Stimulated activated CD4-positive, alpha-beta T cell treated with anti-CD3 and anti-CD28 coated beads, Interleukin-15, amount 100 ng/mL, for 24 hours (primary cell): ENCODE data around the gene ADK.
"Not testable (repeated sequence)": the region's sequence is repeated elsewhere in the genome, so short reads cannot be mapped to it uniquely, and the experiment has no call there.

Experiments
- DNase-seq: peaks from one replicate; pipeline ENCODE4 v3.0.0-alpha.2; 2020

Gene ADK

DNA sequence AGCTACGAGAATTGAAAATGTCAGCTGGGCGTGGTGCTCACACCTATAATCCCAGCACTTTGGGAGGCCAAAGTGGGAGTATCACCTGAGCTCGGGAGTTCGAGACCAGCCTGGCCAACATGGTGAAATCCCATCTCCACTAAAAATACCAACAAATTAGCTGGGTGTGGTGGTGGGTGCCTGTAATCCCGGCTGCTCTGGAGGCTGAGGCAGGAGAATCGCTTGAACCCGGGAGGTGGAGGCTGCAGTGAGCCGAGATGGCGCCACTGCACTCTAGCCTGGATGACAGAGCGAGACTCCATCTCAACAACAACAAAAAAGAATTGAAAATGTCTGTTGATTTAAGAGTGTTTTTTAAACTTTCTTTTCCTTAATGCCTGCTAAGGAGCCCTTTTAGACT lies 4.0 kb upstream of the ADK start:
- DNase-seq, result not testable (repeated sequence)

DNA sequence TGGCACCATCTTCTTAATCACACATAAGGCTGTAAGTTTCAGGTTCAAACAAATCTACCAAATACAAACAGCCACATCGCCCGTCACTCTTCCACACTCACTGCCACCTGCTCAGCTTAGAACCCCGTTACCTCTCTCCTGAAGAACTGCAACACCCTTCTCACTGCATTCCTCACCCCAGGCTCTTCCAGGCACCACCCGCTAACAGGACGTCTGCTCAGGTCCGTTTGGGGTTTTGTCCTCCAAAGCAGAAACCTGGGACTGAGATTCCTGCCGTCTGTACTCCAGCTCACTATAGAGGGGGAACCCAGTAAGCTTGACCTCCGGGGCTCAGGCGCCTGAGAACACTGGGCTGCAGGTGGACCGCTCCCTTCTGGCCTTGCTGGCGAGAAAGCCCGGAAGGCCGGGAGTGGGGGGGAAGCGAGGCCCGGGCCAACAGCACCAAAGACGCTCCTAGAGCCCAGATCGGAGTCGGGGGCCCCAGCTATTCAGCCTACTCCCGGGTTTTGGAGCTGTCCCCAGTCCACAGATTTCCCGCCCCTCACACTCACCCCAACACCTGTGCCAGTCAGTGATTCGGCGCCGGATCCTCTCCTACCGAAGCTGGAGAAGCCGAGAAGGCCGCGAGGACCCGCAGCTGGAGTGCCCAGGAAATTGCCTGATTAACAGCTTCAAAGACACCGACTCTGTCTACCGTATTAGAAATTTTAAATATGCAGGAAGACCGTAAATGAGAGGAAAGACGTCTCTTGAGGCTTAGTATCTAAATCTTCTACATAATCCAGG lies 624 bp upstream of the ADK start, which contains the start of gene AP3M1:
AP3M1 (minus strand) TSS at position 625 of the 786 bp plus-strand sequence. CDS start 12,449 bp downstream, outside the sequence.
- DNase-seq, result peak; percentile 88

DNA sequence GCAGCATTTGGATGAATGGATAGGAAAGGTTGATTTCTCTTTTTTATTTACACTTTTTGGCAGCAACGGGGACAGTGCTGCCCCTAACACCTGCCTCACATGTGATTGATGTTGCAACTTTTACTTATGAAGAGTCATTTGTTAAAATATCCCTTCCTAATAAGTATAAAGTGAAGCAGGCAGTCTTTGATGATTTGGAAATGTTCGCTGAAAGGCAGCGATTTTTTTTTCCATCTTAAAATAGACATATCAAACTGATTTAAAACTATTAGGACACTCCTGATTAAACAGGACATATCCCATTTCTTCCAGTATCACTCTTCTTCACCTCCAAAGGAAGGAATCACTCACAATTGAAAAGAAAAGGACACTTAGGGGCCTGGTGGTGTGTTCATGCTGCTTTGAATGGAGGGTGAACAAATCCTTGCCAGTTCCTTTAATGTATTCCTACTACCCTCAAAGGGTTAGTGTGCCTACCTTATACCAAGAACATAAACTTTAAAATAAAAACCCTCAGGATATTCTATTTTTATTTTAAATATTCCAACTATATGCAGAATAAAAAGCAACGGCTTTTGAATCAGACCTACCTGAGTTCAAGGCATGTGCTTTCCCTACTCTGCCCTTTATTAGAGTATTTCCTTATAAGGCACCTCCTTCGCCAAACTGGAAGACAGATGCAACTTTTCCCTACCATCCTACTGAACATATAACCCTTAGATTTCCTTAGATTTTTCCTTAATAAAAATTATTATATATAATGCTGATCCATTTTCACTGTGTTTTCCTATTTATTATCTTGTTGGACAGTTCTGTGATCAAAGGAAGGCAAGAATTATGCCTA lies 1.1 kb downstream of the ADK start:
- no peak for DNase-seq

DNA sequence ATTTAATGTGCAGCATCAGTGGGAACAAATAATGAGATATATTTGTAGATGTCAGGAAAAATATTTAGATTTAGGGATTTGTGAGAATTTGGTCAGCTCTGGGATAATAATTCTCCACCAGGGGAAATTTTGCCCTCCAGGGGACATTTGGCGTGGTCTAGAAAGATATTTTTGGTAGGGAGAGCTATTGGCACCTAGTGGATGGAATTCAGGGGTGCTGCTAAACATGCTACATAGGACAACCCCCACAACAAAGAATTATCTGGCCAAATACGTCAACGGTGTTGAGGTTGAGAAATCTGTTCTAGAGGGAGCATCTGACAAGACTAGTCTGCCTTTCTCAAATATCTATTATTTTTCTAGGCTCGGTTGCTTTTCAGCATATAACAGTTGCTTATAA lies 2.1 kb downstream of the ADK start:
- no peak for DNase-seq

DNA sequence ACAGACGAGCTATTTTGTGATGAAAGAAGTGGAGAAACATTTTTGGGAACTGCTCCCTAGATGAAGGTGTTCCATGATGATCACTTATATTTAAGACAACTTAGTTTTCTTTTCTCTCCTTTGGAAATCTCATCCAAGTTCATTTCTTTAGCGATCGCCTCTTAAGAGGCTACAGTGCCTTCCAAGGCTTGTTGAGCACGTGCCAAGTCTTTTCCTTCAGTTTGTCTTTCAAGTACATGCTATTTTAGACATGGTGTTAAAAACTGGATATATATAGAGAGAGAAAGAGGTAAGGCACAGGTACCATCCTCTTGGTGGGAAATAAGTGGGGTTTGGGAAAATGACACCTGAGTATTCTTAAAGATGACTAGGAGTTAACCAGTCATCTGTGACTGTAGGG lies 2.7 kb downstream of the ADK start:
- DNase-seq, result no peak

DNA sequence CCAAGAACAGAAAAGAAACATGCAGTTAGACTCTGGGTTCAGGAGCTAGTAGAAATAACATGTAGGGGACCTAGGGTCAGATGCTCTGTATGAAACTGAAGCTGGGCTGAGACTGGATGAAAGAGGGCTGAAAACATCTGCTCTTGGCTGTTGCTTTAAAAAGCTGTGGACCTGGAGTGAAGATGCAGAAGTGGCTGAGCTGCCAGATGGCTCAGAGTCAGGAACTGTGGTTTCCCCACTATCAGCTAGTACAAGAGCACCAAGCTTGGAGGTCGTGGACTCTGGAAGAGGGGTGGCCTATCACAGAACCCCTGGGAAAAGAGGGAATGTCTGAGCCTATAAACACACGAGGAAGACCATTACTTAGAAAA lies 5.9 kb downstream of the ADK start:
- DNase-seq, result no peak

DNA sequence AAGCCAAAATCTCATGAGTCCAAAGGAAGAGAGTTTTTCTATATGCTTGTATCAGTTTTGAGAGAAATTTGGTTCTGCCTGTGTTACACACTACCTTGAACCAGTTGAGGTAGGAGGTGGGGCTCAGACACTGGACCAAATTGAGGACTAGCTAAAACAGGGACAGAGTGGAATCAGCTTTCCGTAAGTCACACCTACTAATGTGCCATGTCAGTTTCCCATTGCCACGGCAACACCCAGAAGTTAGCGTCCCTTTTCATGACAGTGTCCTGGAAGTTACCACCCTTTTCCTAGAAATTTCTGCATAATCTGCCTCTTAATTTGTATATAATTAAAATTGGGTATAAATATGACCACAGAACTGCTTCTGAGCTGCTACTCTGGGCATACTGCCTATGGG lies 9.0 kb downstream of the ADK start:
- no peak for DNase-seq

DNA sequence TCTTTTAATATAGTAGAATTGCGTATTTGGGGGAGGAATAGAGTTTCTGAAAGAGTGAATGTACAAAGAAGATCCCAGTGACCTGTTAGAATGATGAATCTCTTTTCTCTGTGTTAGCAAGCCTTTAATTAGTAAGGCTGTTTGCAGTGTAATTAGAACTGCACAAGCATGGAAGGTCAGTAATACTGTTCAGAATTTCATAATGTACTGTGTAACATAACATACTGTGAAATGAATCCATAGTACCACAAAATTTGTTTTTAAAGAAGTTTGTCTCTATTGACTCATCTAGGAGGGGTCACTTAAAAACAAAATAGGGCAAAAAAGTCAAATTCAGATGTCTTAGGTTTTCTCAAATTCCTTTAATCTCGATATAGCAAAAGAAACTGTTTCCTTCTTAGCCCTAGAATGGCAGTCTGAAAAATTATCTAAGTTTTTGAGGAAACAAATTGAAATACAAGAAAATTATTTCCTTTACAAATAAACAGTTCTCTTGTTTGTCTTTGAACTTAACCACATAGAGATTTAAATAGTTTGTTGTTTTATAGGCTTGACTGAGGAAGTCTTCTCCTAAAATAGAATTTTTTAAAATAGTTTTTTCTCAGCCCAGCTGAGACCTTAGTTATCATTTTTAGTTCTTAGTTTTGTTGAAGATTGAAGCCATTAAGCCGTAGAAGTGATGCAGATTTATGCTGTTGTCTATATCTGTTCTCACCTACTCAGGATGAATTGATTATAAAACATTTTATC lies 12.5 kb downstream of the ADK start:
- no peak for DNase-seq

DNA sequence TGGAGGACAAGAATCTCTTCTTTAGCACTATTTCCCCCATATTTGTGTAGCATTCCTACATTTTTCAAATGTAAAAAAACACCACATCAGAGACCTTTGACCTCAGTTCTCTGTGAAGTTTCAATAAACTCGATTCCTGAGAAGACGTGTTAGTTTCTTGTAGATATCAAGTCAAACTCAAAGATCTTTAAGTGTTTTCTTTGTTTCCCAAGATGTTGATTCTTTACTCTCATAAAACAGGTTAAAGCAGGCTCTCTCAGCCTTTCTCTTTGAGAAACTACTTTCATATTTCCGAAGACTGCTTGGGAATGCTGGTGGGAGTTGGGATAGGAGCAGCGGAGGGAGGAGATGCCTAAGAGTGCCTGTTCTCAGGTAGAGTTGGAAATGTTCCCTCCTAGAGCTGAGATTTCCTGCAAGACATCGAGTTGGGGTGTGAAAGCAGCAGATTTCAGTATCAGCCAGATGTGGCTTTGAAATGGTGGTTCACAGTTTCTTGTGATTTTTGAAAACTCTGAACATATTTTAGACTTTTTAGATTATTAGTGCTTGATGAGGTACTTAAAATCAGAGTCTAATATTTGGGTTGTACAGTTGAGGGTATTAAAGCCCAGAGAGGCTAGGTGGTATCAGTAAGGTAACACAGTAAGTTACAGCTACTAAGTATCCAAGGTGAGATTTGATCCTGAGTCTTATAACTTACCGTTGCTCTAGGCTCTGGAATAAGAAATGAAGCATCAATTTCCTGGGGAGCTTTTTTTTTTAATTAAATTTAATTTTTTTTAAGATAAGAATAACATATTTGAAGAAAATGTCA lies 13.9 kb downstream of the ADK start:
- DNase-seq, result no peak

DNA sequence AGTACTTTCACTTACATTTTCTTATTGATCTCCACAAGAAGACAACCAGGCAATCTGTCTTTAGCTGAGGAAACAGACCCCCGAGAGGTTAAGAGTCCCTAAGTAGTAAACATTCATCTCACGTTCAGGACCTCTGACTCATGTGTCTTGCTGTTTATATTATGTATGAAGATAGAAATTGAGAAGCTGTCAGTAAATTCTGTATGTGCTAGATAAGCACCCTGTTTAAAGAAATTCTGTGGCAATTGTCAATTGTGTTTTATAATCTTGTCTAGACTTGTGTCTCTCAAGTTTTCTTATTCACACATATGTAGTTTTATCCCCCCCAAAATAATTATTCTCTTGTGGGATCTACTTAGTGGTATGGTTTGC lies 14.5 kb downstream of the ADK start:
- no peak for DNase-seq

DNA sequence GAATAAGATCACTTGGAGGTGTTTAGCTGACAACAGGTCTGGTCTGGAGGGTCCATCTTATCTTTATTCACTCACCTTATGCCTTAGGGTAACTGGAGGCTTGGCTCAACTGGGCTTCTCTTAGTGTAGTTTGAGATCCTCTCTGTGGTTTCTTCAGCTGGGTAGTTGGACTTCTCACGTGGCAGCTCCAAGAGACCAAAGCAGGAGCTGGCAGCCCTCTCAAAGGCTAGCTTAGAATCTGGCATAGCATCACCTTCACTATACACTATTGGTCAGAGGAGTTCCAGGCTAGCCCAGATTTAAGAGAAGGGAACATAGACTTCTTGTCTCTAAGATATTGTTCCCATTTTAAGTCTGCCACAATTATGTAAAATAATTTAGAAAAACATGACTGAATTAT lies 16.4 kb downstream of the ADK start:
- no peak for DNase-seq

DNA sequence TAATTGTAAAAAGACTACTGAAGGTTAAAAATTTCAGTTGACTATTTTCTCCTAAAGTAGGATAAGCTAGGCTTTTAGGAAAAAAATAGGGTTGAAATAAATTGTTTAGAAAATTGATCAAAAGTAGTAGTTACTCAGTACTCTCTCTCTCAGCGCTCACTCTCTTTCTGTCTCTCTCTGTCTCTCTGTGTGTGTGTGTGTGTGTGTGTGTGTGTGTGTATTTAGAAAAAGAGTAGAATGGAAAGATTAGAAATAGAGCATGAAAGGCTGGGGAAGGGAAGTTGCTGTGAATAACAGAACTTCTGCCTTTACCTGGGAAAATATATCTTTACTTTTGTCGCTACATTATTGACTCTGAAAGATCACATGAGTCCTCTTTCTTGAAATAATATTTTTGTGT lies 20.6 kb downstream of the ADK start:
- no peak for DNase-seq

DNA sequence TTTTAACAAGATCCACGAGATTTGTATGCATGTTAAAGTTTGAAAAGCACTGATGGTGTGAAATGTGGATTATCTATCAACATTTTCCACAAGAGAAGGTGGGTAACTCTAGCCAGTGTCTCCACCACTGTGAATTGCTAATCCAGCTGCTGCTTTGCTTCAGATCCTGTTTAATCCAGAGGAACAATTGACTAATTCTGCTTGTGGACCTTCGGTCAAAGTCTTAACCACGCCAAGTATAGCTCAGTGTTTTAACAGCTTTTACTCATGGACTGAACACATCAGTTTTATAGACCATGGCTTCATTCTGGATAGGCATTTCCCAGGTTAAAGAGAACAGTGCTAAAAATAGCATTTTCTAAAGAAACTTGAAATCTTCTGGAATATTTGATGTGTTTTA lies 23.5 kb downstream of the ADK start:
- DNase-seq, result no peak

DNA sequence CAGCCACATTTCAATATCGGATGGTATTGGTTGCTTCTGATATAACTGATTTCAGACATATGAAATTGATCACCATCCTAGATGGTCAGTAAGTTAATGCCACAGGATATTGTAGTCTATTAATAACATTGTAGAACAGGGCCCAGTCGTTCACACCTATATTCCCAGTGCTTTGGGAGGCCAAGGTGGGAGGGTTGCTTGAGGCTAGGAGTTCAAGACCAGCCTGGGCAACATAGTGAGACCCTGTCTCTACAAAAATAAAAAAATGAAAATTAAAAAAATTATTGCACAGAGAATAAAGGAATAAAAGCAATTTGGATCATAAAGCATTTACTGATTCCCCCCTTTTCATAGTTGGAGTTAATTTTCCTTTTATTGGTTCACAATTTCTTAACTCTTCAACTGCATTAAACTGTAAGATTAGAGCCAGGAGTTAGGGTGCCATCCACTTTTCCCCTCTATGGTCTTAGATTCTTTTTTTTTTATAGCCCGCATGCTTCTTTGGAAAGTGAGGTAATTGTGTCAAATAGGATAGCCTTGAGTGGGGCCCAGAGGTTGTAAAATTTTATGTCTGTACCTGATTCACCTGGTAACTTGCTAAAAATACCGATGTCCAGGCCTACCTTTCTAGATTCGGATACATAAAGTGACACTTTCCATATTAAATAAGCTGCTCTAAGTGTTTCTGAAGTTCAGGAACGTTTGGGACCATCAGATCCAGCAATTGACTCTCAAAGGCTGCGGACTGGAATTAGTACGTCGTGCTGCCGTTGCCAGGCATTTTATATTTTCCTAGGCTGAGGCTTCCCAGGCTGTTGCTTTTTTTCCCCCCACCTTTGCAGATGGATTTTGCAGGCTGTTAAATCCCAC lies 24.7 kb downstream of the ADK start:
- DNase-seq, result no peak

DNA sequence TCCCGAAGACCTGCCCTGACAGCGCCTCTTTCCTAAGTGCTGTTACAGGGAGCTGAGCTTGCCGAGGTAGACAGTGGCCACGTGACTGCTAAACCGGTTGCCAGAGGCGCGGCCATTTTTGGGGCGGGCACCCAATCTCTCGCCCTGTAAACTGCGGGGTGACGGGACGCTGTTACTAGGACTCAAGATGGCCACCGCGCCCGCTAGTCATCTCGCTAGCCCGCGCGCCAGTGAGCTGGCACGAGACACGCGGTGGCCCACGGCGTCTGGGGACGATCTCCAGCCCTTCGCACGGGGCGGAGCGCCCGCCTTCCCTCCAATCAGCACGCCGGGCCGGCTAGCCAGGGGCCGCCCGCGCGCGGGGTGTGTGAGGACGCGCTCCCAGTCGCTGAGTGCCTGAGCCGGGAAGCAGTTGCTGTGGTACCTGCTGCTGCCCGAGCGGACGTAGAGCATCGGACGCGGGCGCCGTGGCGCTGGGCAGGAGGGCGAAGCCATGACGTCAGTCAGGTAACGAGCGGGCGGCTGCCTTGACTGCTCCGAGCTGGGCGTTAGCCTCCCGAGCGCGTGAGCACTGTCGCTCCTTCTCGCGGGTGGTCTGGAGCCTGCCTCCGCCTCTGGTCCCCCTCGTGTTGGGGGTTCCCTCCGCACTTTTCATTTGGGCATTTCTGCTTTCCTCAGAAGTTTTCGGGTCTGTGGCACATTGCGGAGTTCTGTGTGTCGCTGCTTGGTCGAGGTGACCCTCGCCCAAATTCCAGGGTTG lies 25.5 kb downstream of the ADK start:
- peak; percentile 98 for DNase-seq

DNA sequence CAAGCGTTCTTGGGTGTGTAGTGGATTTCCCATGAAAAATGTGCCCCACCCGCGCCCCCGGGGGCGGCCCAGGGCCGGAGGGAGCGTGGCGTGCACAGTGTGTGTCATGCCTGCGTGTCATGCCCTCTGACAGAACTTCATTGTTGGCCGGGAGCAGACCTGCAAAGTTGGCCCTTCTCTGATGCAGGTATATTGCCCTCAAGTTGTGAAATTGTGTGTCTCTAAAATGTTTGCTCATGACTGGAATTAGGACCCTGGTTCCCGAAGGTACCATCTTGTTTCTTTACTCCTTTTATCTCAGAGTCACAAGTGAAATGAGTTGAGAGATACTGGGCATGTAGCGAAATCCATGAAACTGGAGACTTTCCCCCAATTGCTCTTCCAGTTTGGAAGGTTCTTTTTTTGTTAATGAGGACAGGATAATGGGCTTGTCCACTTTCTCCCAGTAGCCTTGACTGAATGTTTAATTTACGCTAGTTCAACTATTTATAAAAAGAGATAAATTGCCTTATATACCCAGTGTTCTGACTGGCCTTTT lies 26.2 kb downstream of the ADK start:
- peak; percentile 62 for DNase-seq

DNA sequence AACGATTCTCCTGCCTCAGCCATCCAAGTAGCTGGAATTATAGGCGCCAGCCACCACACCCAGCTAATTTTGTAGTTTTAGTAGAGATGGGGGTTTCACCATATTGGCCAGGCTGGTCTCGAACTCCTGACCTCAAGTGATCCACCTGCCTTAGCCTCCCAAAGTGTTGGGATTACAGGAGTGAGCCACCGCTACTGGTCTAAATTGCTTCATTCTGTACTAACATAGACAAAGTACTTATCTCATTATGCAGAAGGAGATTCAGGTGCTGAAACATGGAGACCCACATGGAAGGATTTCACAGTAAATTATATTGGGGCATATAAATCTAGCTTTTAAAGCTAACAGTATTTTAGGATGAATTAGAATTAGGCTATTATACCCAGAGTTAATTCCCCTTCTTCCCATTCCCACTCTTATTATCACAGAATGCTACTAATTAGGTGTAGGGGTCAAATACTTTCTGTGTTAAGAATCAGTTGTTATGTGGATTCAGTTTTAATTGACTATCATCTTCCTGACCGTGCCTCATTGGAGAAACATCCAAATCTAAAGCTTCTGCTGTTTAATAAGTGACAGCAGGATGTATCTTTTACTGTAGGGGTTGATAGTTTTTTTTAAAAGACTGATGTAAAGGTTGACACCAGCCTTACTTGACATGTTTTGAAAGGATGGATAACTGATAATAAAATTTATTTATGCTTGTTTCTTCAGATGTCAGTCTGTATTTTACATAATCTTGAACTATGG lies 27.2 kb downstream of the ADK start:
- no peak for DNase-seq

DNA sequence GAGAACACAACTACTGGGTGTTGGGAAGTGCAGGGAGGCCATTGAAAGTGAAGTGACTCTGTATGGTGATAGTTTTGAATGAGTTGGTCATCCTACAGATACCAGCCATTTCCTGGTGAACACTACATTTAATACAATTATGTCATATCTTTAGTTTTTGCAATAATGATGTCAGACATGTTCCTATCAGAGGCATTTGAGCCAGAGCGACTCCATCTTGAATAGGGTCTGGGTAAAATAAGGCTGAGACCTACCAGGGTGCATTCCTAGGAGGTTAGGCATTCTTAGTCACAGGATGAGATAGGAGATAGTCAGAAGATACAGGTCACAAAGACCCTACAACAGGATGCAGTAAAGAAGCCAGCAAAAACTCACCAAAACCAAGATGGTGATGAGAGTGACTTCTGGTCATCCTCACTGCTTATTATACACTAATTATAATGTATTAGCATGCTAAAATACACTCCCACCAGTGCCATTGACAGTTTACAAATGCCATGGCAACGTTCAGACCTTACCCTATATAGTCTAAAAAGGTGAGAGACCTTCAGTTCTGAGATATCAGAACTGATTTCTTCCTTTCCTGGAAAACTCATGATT lies 28.2 kb downstream of the ADK start:
- no peak for DNase-seq

DNA sequence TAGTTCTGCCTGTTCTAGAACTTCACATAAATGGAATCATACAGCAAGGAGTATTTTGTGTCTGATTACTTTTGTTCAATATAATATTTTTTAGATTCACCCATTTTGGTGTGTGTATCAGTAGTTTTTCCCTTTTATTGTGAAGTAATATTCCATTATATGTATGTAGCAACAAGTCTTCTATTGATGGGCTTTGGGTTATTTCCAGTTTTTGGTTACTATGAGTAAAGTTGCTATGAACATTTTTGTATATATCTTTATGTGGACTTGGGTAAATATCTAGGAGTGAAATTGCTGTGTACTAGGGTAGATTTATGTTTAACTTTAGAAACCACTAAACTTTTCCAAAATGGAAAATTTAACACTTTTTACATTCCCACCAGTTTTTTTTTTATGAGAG lies 35.7 kb downstream of the ADK start:
- no peak for DNase-seq
